ENCODE measurements around the gene CRY2. TPM values are rescaled to one million over a fixed set of nuclear protein-coding genes. Genes with fewer than 3 reads are reported as not detected.
"Not testable (repeated sequence)": the region's sequence is repeated elsewhere in the genome, so short reads cannot be mapped to it uniquely, and the experiment has no call there.

CRY2 gene
- total RNA-seq, 2 donors from 2014 or later, result 24.6 to 65.9 TPM

DNA sequence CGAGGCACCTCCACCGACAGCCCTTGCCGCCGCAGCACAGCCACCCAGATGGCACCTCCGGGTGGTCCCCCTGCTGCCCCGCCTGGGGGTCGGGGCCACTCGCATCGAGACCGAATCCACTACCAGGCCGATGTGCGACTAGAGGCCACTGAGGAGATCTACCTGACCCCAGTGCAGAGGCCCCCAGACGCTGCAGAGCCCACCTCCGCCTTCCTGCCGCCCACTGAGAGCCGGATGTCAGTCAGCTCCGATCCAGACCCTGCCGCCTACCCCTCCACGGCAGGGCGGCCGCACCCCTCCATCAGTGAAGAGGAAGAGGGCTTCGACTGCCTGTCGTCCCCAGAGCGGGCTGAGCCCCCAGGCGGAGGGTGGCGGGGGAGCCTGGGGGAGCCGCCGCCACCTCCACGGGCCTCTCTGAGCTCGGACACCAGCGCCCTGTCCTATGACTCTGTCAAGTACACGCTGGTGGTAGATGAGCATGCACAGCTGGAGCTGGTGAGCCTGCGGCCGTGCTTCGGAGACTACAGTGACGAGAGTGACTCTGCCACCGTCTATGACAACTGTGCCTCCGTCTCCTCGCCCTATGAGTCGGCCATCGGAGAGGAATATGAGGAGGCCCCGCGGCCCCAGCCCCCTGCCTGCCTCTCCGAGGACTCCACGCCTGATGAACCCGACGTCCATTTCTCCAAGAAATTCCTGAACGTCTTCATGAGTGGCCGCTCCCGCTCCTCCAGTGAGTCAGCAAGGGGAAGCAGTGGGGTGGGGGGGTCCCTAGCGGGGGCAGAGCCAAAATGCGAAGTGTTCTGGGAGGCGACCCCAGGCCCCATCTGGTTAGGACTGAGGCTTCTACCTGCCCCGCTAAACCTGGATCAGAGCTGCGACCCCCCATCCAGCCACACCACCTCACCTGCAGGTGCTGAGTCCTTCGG is 55.4 kb downstream of the CRY2 start:
- intact Hi-C loops (cut with DNase I), result no loop called here
- Histone ChIP-seq H3K4me3 (no peak overlapping the region), H3K4me1 (peaks cover 75% of the 10 kb centered on the region), H3K27ac (peak overlapping the region in 2 of 4 donors; percentile 89 to 90), H3K9me3 (no peaks in the 10 kb centered on the region), H3K36me3 (replicated peaks in 1 of 2; ENCODE audit: insufficient read depth in 1 of 2, low read depth in 2 of 2) (no peaks in the 10 kb centered on the region), H3K27me3 (no peaks in the 10 kb centered on the region)
- DNase-seq (no peak), ATAC-seq (no peak)
- 92 to 95% methylated on average over 33 to 45 of the region's 56 CpGs for WGBS, 2 donors
- TF ChIP-seq POLR2A (IDR thresholded peaks at IDR 0.05), result no peak
- TF ChIP-seq, protein P1, sequence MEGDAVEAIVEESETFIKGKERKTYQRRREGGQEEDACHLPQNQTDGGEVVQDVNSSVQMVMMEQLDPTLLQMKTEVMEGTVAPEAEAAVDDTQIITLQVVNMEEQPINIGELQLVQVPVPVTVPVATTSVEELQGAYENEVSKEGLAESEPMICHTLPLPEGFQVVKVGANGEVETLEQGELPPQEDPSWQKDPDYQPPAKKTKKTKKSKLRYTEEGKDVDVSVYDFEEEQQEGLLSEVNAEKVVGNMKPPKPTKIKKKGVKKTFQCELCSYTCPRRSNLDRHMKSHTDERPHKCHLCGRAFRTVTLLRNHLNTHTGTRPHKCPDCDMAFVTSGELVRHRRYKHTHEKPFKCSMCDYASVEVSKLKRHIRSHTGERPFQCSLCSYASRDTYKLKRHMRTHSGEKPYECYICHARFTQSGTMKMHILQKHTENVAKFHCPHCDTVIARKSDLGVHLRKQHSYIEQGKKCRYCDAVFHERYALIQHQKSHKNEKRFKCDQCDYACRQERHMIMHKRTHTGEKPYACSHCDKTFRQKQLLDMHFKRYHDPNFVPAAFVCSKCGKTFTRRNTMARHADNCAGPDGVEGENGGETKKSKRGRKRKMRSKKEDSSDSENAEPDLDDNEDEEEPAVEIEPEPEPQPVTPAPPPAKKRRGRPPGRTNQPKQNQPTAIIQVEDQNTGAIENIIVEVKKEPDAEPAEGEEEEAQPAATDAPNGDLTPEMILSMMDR (IDR thresholded peaks at IDR 0.05), result no peak

DNA sequence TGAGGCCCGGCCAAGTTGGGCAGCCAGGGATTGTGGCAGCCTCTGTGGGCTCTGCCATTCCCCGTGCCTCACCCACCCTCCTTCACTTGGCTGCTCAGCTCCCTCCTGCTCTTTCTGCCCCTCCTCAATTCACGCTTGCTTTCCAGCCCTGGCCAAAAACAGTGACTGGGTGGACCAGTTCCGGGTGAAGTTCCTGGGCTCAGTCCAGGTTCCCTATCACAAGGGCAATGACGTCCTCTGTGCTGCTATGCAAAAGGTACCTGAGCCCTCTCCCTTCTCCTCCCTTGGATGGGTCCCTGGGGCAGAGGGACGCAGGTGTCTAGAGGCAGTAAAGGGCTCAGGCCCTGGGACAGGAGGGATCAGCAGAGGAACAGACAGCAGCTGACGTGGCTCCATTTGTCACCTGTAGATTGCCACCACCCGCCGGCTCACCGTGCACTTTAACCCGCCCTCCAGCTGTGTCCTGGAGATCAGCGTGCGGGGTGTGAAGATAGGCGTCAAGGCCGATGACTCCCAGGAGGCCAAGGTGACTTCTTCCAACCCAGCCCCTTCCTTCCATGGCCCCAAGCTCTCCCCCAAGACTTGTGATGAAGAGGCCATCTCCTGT is 57.1 kb downstream of the CRY2 start:
- Histone ChIP-seq H3K27ac (peak overlapping the region; percentile 83 to 93 (median 90)), H3K27me3 (no peaks in the 10 kb centered on the region), H3K4me1 (peaks cover 80% of the 10 kb centered on the region), H3K4me3 (no peak overlapping the region), H3K9me3 (no peaks in the 10 kb centered on the region), H3K36me3 (replicated peaks in 1 of 2; ENCODE audit: insufficient read depth in 1 of 2, low read depth in 2 of 2) (peaks cover 0 to 2% of the 10 kb centered on the region in 2 donors)
- WGBS, 2 donors, result 33 to 48% methylated on average over 13 to 15 of the region's 15 CpGs
- ATAC-seq, result peak; percentile 13
- intact Hi-C loops (cut with DNase I), result no loop called here
- DNase-seq, result peak; percentile 67 to 79 (median 76)
- TF ChIP-seq, protein P1 (IDR thresholded peaks at IDR 0.05), result no peak
- peak in 1 of 3 donors; percentile 18 for TF ChIP-seq POLR2A (IDR thresholded peaks at IDR 0.05)

DNA sequence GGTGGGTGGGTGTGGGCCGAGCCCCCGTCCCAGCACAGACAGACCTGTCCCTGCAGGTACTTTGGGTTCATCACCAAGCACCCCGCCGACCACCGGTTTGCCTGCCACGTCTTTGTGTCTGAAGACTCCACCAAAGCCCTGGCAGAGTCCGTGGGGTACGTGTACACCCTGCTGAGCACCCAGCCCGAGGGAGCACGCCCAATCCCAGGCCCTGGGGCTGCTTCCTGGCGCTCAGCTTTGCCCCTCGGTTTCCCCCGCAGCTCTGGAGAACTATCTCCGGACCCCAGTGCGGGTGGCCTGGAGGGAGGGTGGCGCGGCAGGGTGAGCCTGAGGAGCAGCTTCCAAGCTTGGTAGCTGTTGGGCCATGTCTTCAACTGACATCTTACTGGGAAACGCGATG is 57.8 kb downstream of the CRY2 start:
- TF ChIP-seq, protein P1 (IDR thresholded peaks at IDR 0.05), result no peak
- TF ChIP-seq POLR2A (IDR thresholded peaks at IDR 0.05), result no peak
- 90% methylated on average over 19 of the region's 19 CpGs; no CpG with 5 or more reads in 1 of the 2 donors for WGBS, 2 donors

DNA sequence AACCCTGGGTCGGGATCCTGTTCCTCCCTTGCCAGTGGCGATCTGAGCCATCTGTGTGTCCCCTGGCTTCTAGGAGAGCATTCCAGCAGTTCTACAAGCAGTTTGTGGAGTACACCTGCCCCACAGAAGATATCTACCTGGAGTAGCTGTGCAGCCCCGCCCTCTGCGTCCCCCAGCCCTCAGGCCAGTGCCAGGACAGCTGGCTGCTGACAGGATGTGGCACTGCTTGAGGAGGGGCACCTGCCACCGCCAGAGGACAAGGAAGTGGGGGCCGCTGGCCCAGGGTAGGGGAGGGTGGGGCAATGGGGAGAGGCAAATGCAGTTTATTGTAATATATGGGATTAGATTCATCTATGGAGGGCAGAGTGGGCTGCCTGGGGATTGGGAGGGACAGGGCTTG is 58.3 kb downstream of the CRY2 start:
- Histone ChIP-seq H3K27ac (peak overlapping the region; percentile 83 to 93 (median 90)), H3K4me1 (peaks cover 74% of the 10 kb centered on the region)
- H3K27me3 ChIP-seq; H3K9me3 ChIP-seq; ATAC-seq; intact Hi-C loops (cut with DNase I); H3K36me3 ChIP-seq (replicated peaks in 1 of 2; ENCODE audit: insufficient read depth in 1 of 2, low read depth in 2 of 2); H3K4me3 ChIP-seq: not testable (repeated sequence)
- WGBS, 2 donors, result 33 to 69% methylated on average over 4 to 5 of the region's 6 CpGs
- DNase-seq, result peak; percentile 52 to 77 (median 69)

More for the DNA sequence above, 57.8 kb downstream of the CRY2 start:
- intact Hi-C loops (cut with DNase I), result no loop called here
- ATAC-seq, result no peak
- H3K27ac ChIP-seq, result peak overlapping the region; percentile 83 to 93 (median 90)
- H3K9me3 ChIP-seq, result no peaks in the 10 kb centered on the region
- no peak for DNase-seq
- peaks cover 0 to 4% of the 10 kb centered on the region in 2 donors for H3K36me3 ChIP-seq (replicated peaks in 1 of 2; ENCODE audit: insufficient read depth in 1 of 2, low read depth in 2 of 2)
- peaks cover 77% of the 10 kb centered on the region for H3K4me1 ChIP-seq
- H3K4me3 ChIP-seq, result no peak overlapping the region
- no peaks in the 10 kb centered on the region for H3K27me3 ChIP-seq

DNA sequence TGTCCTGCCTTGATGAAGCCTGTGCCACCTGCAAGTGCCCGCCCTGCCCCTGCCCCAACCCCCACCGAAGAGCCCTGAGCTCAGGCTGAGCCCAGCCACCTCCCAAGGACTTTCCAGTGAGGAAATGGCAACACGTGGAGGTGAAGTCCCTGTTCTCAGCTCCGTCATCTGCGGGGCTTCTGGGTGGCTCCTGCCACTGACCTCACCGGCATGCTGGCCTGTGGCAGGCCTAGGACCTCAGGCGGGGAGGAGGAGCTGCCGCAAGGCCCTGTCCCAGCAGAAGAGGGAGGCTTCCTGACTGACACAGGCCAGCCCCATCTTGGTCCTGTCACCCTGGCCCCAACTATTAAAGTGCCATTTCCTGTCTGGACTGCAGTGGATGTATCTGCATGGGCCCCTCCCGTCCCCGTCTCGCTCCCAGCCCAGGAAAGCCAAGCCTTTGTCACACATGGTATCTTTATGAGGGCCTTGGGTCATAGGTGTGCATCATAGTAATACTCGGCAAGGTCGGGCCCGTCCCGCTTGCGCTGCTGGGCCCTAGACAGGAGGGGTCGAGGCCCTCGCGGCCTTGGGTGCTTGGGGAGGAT is 58.9 kb downstream of the CRY2 start:
- no peaks in the 10 kb centered on the region for H3K9me3 ChIP-seq
- peak; percentile 91 to 96 (median 94) for DNase-seq
- TF ChIP-seq POLR2A (IDR thresholded peaks at IDR 0.05), result peak; percentile 69 to 80 (median 70)
- TF ChIP-seq, protein P1 (IDR thresholded peaks at IDR 0.05), result peak in 1 of 7 experiments; percentile 13
- no peaks in the 10 kb centered on the region for H3K27me3 ChIP-seq
- WGBS, 2 donors, result 27 to 39% methylated on average over 6 to 19 of the region's 19 CpGs
- ATAC-seq, result peak; percentile 86
- intact Hi-C loops (cut with DNase I), result no loop called here
- peak overlapping the region; percentile 83 to 93 (median 90) for H3K27ac ChIP-seq
- no peak overlapping the region for H3K4me3 ChIP-seq
- peaks cover 68% of the 10 kb centered on the region for H3K4me1 ChIP-seq
- H3K36me3 ChIP-seq (replicated peaks in 1 of 2; ENCODE audit: insufficient read depth in 1 of 2, low read depth in 2 of 2), result peaks cover 0 to 9% of the 10 kb centered on the region in 2 donors
